HEK293 (cell line): ENCODE results near the gene APH1A.

Source experiments
- BCL11B ChIP-seq: fragments of 450-650 bp; formaldehyde crosslinking; IDR thresholded peaks from 2 replicates; pipeline ENCODE4 v1.5.1; 2016; ENCODE audit warnings: low read depth, missing biosample characterization, missing genetic modification characterization
- FEZF1 ChIP-seq: fragments of 450-650 bp; formaldehyde crosslinking; IDR thresholded peaks from 2 replicates; pipeline ENCODE4 v1.5.1; 2016; ENCODE audit warnings: missing biosample characterization, missing genetic modification characterization
- SETDB1 ChIP-seq: IDR thresholded peaks from one replicate; pipeline ENCODE4 v1.6.1; 2017; ENCODE audit warnings: mild to moderate bottlenecking, low read length, moderate library complexity, mixed read lengths; ENCODE audit not compliant: insufficient read length
- YY2 ChIP-seq: fragments of 450-650 bp; formaldehyde crosslinking; IDR thresholded peaks from 2 replicates; pipeline ENCODE4 v1.5.1; 2016; ENCODE audit warnings: missing biosample characterization, missing genetic modification characterization
- ZBTB10 ChIP-seq: fragments of 450-650 bp; formaldehyde crosslinking; IDR thresholded peaks from 2 replicates; pipeline ENCODE4 v1.5.1; 2016; ENCODE audit warnings: missing biosample characterization, missing genetic modification characterization
- ZBTB17 ChIP-seq: fragments of 450-650 bp; formaldehyde crosslinking; IDR thresholded peaks from 2 replicates; pipeline ENCODE4 v1.5.1; 2016; ENCODE audit warnings: missing biosample characterization, missing genetic modification characterization
- ZIC2 ChIP-seq: fragments of 450-650 bp; formaldehyde crosslinking; IDR thresholded peaks from 2 replicates; pipeline ENCODE4 v1.5.1; 2016; ENCODE audit warnings: missing biosample characterization, missing genetic modification characterization
- ZNF146 ChIP-seq: fragments of 450-650 bp; formaldehyde crosslinking; IDR thresholded peaks from 2 replicates; pipeline ENCODE4 v1.5.1; 2016; ENCODE audit warnings: missing biosample characterization, missing genetic modification characterization
- ZNF155 ChIP-seq: fragments of 450-650 bp; formaldehyde crosslinking; IDR thresholded peaks from 2 replicates; pipeline ENCODE4 v1.5.1; 2016; ENCODE audit warnings: missing biosample characterization, missing genetic modification characterization
- ZNF202 ChIP-seq: fragments of 450-650 bp; formaldehyde crosslinking; IDR thresholded peaks from 2 replicates; pipeline ENCODE4 v1.5.1; 2016; ENCODE audit warnings: missing biosample characterization, missing genetic modification characterization, borderline replicate concordance
- ZNF354C ChIP-seq: fragments of 450-650 bp; formaldehyde crosslinking; IDR thresholded peaks from 2 replicates; pipeline ENCODE4 v1.5.1; 2016; ENCODE audit warnings: missing biosample characterization, missing genetic modification characterization, low read depth, borderline replicate concordance
- ZNF391 ChIP-seq: fragments of 450-650 bp; formaldehyde crosslinking; IDR thresholded peaks from 2 replicates; pipeline ENCODE4 v1.5.1; 2016; ENCODE audit warnings: low read depth, missing biosample characterization, missing genetic modification characterization, borderline replicate concordance
- ZNF518A ChIP-seq: fragments of 450-650 bp; formaldehyde crosslinking; conservative IDR thresholded peaks from 2 replicates; pipeline ENCODE4 v1.5.1; 2016; ENCODE audit warnings: low read depth, missing biosample characterization, missing genetic modification characterization
- ZNF521 ChIP-seq: fragments of 450-650 bp; formaldehyde crosslinking; IDR thresholded peaks from 2 replicates; pipeline ENCODE4 v1.5.1; 2017; ENCODE audit warnings: missing biosample characterization, mild to moderate bottlenecking, missing genetic modification characterization
- ZNF544 ChIP-seq: fragments of 450-650 bp; formaldehyde crosslinking; IDR thresholded peaks from 2 replicates; pipeline ENCODE4 v1.5.0; 2017; ENCODE audit warnings: missing biosample characterization, missing genetic modification characterization
- ZNF639 ChIP-seq: fragments of 450-650 bp; formaldehyde crosslinking; IDR thresholded peaks from 2 replicates; pipeline ENCODE4 v1.5.1; 2016; ENCODE audit warnings: missing biosample characterization, missing genetic modification characterization
- ZNF692 ChIP-seq: fragments of 450-650 bp; formaldehyde crosslinking; IDR thresholded peaks from 2 replicates; pipeline ENCODE4 v1.5.1; 2016; ENCODE audit warnings: missing biosample characterization, missing genetic modification characterization
- ZNF707 ChIP-seq: fragments of 450-650 bp; formaldehyde crosslinking; IDR thresholded peaks from 2 replicates; pipeline ENCODE4 v1.5.1; 2016; ENCODE audit warnings: missing biosample characterization, missing genetic modification characterization
- ZNF792 ChIP-seq: fragments of 450-650 bp; formaldehyde crosslinking; IDR thresholded peaks from 2 replicates; pipeline ENCODE4 v1.5.1; 2016; ENCODE audit warnings: missing biosample characterization, missing genetic modification characterization
- ZNF843 ChIP-seq: fragments of 450-650 bp; formaldehyde crosslinking; IDR thresholded peaks from 2 replicates; pipeline ENCODE4 v1.5.1; 2016; ENCODE audit warnings: missing biosample characterization, missing genetic modification characterization
- TF ChIP-seq, protein P1 (sequence below): fragments of 450-650 bp; formaldehyde crosslinking; IDR thresholded peaks from 2 replicates; pipeline ENCODE4 v1.5.1; 2016; ENCODE audit warnings: missing biosample characterization, missing genetic modification characterization, borderline replicate concordance

Gene APH1A

GRCh38 chr1:150234566-150235293 lies 34.1 kb downstream of the APH1A start (continued):
- TF ChIP-seq ZNF391 (tag by site-specific recombination), result no peak
- TF ChIP-seq, protein P1, sequence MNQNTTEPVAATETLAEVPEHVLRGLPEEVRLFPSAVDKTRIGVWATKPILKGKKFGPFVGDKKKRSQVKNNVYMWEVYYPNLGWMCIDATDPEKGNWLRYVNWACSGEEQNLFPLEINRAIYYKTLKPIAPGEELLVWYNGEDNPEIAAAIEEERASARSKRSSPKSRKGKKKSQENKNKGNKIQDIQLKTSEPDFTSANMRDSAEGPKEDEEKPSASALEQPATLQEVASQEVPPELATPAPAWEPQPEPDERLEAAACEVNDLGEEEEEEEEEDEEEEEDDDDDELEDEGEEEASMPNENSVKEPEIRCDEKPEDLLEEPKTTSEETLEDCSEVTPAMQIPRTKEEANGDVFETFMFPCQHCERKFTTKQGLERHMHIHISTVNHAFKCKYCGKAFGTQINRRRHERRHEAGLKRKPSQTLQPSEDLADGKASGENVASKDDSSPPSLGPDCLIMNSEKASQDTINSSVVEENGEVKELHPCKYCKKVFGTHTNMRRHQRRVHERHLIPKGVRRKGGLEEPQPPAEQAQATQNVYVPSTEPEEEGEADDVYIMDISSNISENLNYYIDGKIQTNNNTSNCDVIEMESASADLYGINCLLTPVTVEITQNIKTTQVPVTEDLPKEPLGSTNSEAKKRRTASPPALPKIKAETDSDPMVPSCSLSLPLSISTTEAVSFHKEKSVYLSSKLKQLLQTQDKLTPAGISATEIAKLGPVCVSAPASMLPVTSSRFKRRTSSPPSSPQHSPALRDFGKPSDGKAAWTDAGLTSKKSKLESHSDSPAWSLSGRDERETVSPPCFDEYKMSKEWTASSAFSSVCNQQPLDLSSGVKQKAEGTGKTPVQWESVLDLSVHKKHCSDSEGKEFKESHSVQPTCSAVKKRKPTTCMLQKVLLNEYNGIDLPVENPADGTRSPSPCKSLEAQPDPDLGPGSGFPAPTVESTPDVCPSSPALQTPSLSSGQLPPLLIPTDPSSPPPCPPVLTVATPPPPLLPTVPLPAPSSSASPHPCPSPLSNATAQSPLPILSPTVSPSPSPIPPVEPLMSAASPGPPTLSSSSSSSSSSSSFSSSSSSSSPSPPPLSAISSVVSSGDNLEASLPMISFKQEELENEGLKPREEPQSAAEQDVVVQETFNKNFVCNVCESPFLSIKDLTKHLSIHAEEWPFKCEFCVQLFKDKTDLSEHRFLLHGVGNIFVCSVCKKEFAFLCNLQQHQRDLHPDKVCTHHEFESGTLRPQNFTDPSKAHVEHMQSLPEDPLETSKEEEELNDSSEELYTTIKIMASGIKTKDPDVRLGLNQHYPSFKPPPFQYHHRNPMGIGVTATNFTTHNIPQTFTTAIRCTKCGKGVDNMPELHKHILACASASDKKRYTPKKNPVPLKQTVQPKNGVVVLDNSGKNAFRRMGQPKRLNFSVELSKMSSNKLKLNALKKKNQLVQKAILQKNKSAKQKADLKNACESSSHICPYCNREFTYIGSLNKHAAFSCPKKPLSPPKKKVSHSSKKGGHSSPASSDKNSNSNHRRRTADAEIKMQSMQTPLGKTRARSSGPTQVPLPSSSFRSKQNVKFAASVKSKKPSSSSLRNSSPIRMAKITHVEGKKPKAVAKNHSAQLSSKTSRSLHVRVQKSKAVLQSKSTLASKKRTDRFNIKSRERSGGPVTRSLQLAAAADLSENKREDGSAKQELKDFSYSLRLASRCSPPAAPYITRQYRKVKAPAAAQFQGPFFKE (tag by site-specific recombination), result no peak
- peak; percentile 23; the same call in 1 of the 2 replicates for TF ChIP-seq FEZF1 (tag by site-specific recombination)
- TF ChIP-seq ZNF792 (tag by site-specific recombination), result no peak
- TF ChIP-seq ZNF843 (tag by site-specific recombination), result no peak
- no peak for TF ChIP-seq ZNF544 (tag by site-specific recombination)
- no peak for TF ChIP-seq ZNF521 (tag by site-specific recombination)
- no peak for TF ChIP-seq ZNF202 (tag by site-specific recombination)
- TF ChIP-seq BCL11B (tag by site-specific recombination), result peak; percentile 34; the same call in 1 of the 2 replicates
- peak; percentile 93 for TF ChIP-seq ZBTB10 (tag by site-specific recombination)
- TF ChIP-seq ZNF639, result 0 out of 2 replicates have a peak, but pooled peaks have one; percentile 38
- peak; percentile 99 for TF ChIP-seq ZBTB17 (tag by site-specific recombination)
- no peak for TF ChIP-seq ZNF518A (tag by site-specific recombination)
- TF ChIP-seq ZNF692, result 0 out of 2 replicates have a peak, but pooled peaks have one; percentile 35
- no peak for TF ChIP-seq ZNF707 (tag by site-specific recombination)
- TF ChIP-seq ZNF146 (tag by site-specific recombination), result no peak
- TF ChIP-seq SETDB1, result no peak
- TF ChIP-seq YY2 (tag by site-specific recombination), result no peak
- TF ChIP-seq ZNF155 (tag by site-specific recombination), result no peak
- peak; percentile 69 for TF ChIP-seq ZIC2
- TF ChIP-seq ZNF354C (tag by site-specific recombination), result no peak
